Pancreas (tissue), 10 donors: Measurements from ENCODE around the gene LRTM1. TPM values are rescaled to one million over a fixed set of nuclear protein-coding genes. Genes with fewer than 3 reads are reported as not detected.

Experiments
- ATAC-seq, 4 donors: fragments of 200-7000 bp; cut with Tn5 transposase; one replicate each; pipeline versions ENCODE4 v1.8.0 to v1.9.1; 2020; ENCODE audit warnings: mild to moderate bottlenecking in 4 of 4, moderate library complexity in 4 of 4
- DNase-seq, 6 donors: peaks; one replicate each; pipeline ENCODE4 v3.0.0-alpha.2; 2020
- FAIRE-seq: peaks from 2 replicates; lab custom pipeline; 2012; peaks lifted over from hg19 to GRCh38; lab: Jason Lieb, UNC
- H3K27ac ChIP-seq, 4 donors: fragments of 200-600 bp; sonication (generic); 1 replicate in 3 of 4; 2 replicates in 1 of 4; pipeline versions ENCODE4 v1.5.0 to v1.8.0; 2020
- H3K27me3 ChIP-seq, 4 donors: fragments of 200-600 bp; one replicate each; pipeline ENCODE4 v1.8.0; 2021
- H3K36me3 ChIP-seq, 3 donors: fragments of 200-600 bp; sonication (generic) in 1 of 3; one replicate each; pipeline versions ENCODE4 v1.5.0 to v1.8.0; 2020 to 2021
- H3K4me1 ChIP-seq, 3 donors: fragments of 200-600 bp; one replicate each; pipeline ENCODE4 v1.8.0; 2021
- H3K4me3 ChIP-seq, 4 donors: fragments of 200-600 bp; sonication (generic) in 2 of 4; one replicate each; pipeline versions ENCODE4 v1.5.0 to v1.8.0; 2020 to 2021
- H3K9me3 ChIP-seq, 4 donors: fragments of 200-600 bp; one replicate each; pipeline ENCODE4 v1.8.0; 2021
- WGBS, 2 donors: extraction: QIAGEN DNeasy Blood & Tissue Kit; methylation state at CpG; one replicate each; pipeline ENCODE4 v1.1.7; 2013; 5-methylcytosine and 5-hydroxymethylcytosine counted together
- intact Hi-C, 3 donors: fragments of 100-400 bp; cut with DNase I; formaldehyde crosslinking; loops; one replicate each; pipeline versions ENCODE4 v1.11.1 to v1.14.2; 2022
- polyA plus RNA-seq, 2 donors: library from polyadenylated mRNA; stranded (reverse); fragments of 200-250 nt; gene quantifications; one replicate each; pipeline ENCODE4 v1.2.3, GENCODE V29; 2013
- total RNA-seq, 6 donors: library from RNA; stranded (reverse); fragmentation: NEBNext Ultra II Directional in 4 of 6; extraction: Animal tissue kit (Norgen Biotek cat#: 25700) in 4 of 6; gene quantifications; one replicate each; pipeline versions ENCODE4 v1.2.1 to v1.2.4, GENCODE V29; 2021 to 2023
- TF ChIP-seq, protein P1 (sequence below), 4 donors: fragments of 200-600 bp; sonication (generic) in 3 of 4; IDR thresholded peaks; one replicate each; pipeline versions ENCODE4 v1.5.0 to v1.8.0; 2021; ENCODE audit warnings: antibody characterized with exemption in 4 of 4
- donor health status: healthy with polysubstance abuse.
- donor health status: DM: no; HTN: no; CAD: no; lungs with moderate emphysema.
- donor health status: DM: no; HTN: no; CAD: no.
- donor health status: control.
- donor health status: control.
- donor health status: Bipolar disorder and iron deficiency.
- donor health status: DM: yes; HTN: yes; CAD: no.
- donor health status: DM: no; HTN: no; CAD: no.
- donor health status: DM: no; HTN: no; CAD: no.
- donor health status: DM: yes; HTN: yes; CAD: no.

The LRTM1 gene
- total and polyA plus RNA-seq, 8 donors = not detected

DNA sequence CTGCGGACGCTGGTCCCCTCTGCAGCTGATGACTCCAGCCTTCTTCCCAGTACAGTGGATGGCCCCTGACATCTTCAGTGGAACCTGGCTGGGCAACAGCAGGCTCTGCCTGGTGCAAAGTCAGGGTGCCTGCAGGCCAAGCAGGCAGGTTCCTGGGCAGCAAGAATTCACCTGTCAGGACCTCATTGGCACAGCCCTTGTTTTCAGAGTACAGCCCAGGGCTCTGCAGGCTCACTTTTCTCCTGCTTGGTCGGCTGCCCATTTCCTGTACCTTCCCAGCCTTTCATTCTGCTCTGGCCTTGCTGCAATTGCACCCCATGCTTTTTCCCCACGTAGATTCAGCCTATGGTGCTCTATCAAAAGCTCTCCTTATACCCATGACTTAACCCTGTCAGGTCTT, 56.0 kb downstream of the LRTM1 start:
- Histone ChIP-seq H3K27me3 (no peaks in the 10 kb centered on the region), H3K9me3 (no peaks in the 10 kb centered on the region), H3K27ac (no peak overlapping the region), H3K36me3 (no peaks in the 10 kb centered on the region), H3K4me1 (no peaks in the 10 kb centered on the region), H3K4me3 (no peak overlapping the region)
- ATAC-seq (peak in 2 of 4 donors; percentile 12 to 40), DNase-seq (peak in 1 of 6 donors; percentile 41), FAIRE-seq (no peak)
- intact Hi-C loops = no loop called here
- TF ChIP-seq, protein P1, sequence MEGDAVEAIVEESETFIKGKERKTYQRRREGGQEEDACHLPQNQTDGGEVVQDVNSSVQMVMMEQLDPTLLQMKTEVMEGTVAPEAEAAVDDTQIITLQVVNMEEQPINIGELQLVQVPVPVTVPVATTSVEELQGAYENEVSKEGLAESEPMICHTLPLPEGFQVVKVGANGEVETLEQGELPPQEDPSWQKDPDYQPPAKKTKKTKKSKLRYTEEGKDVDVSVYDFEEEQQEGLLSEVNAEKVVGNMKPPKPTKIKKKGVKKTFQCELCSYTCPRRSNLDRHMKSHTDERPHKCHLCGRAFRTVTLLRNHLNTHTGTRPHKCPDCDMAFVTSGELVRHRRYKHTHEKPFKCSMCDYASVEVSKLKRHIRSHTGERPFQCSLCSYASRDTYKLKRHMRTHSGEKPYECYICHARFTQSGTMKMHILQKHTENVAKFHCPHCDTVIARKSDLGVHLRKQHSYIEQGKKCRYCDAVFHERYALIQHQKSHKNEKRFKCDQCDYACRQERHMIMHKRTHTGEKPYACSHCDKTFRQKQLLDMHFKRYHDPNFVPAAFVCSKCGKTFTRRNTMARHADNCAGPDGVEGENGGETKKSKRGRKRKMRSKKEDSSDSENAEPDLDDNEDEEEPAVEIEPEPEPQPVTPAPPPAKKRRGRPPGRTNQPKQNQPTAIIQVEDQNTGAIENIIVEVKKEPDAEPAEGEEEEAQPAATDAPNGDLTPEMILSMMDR (IDR thresholded peaks at IDR 0.05) = no peak
- 53 to 59% methylated on average over 4 of the region's 4 CpGs for WGBS, 2 donors

DNA sequence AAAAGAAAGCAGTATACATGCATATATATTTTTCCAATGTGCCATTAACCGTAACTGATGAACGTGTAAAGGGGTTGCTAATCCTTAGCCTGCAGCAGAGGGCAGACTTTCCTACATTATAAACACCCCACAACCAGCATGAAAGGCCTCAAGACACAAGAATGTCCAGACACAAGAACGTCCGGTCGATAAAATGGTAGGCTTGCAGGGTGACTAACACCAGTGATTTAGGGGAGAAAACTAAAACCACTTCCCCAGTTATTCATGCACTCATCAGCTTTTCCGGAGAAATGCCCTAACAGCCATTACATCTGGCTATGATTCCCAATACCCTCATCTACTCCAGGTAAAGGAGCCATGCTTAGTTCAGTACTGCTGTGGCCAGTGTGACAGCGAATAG, 57.4 kb downstream of the LRTM1 start:
- ATAC-seq (peak in 3 of 4 donors; percentile 74 to 83 (median 77)), FAIRE-seq (no peak)
- 37 to 40% methylated on average over 7 of the region's 7 CpGs for WGBS, 2 donors

More for the DNA sequence above, 57.4 kb downstream of the LRTM1 start:
- Histone ChIP-seq H3K4me1 (no peaks in the 10 kb centered on the region), H3K4me3 (no peak overlapping the region), H3K36me3 (no peaks in the 10 kb centered on the region), H3K9me3 (no peaks in the 10 kb centered on the region), H3K27me3 (no peaks in the 10 kb centered on the region), H3K27ac (no peak overlapping the region)
- peak in 1 of 6 donors; percentile 17 for DNase-seq
- intact Hi-C loops = no loop called here
- TF ChIP-seq, protein P1 (IDR thresholded peaks at IDR 0.05) = peak in 3 of 4 donors; percentile 18
